GM18526 (cell line): ENCODE data around the gene MPP4.

Experiments used
- POLR2A ChIP-seq: IDR thresholded peaks from 3 replicates; pipeline ENCODE4 v1.6.1; 2011; ENCODE audit not compliant: insufficient read length; ENCODE audit errors: extremely low read depth

Gene MPP4, protein sequence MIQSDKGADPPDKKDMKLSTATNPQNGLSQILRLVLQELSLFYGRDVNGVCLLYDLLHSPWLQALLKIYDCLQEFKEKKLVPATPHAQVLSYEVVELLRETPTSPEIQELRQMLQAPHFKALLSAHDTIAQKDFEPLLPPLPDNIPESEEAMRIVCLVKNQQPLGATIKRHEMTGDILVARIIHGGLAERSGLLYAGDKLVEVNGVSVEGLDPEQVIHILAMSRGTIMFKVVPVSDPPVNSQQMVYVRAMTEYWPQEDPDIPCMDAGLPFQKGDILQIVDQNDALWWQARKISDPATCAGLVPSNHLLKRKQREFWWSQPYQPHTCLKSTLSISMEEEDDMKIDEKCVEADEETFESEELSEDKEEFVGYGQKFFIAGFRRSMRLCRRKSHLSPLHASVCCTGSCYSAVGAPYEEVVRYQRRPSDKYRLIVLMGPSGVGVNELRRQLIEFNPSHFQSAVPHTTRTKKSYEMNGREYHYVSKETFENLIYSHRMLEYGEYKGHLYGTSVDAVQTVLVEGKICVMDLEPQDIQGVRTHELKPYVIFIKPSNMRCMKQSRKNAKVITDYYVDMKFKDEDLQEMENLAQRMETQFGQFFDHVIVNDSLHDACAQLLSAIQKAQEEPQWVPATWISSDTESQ

GRCh38 chr2:201698588-201699226 is at the start of gene MPP4:
Gene MPP4, minus strand, starts transcription at chr2:201698644. Its CDS starts 4,690 bp downstream, at chr2:201693954.
- TF ChIP-seq POLR2A: no peak

DNA sequence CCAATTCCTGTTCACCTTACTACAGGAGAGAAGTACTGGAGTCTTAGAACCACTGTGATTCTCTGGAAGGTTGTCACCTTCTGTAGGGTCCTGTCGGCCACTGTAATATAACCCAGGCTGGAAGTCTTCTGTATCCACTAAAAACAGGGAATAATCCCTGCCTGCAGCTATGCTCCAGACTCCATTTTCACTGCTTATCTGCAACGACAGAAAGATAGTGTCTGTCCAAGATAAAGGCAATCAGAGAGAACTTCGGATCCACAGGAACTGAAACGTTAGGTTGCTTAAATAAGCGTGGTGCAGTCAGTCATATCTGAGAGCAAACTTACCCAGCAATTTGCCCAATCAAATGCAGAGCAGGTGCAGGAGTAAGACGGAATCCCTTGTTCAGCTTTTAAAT is 48.1 kb upstream of the MPP4 start:
- no peak for TF ChIP-seq POLR2A

- no peak for TF ChIP-seq POLR2A
Observed at GRCh38 chr2:201735486-201735885, 37.0 kb upstream of the MPP4 start.

GRCh38 chr2:201734111-201734510 is 35.7 kb upstream of the MPP4 start:
- no peak for TF ChIP-seq POLR2A

DNA sequence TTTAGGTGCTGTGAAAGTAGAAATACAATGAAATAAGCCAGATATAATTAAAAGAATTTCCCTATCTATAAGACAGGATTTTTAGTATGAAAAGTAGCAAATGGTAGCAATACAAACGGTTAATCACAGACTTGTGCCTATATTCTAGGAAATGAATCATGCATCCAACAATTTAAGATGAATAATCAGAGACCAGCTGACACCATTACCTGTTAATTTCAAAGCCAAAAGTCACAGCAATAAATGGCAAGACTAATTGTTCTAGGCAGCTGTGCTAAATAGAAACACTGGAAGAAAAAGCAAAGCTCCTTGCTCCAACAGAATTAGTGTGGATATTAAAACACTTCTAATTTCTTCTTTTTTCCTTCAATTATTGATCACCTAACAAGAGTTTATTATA is 35.1 kb upstream of the MPP4 start:
- no peak for TF ChIP-seq POLR2A

- TF ChIP-seq POLR2A: no peak
Observed at GRCh38 chr2:201730651-201731285, 32.3 kb upstream of the MPP4 start.

DNA sequence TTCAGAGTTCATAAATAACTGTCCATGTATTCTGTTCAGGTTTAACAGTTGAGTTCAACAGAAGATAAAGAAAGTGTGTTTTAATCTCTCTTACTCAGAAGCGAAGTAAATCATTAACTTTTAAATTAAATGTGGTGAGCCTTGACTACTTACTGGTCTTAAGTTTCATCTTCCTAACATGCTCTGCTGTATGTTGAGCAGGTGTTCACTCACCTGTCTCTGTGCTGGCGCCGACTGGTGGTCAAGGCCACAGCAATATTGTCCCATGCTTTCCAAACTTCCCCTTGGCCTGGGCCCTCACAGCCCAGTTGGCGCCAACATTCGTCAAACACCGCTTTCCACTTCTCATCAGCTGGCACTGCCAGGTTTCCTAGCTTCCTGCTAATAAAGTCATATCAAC is 17.0 kb upstream of the MPP4 start:
- TF ChIP-seq POLR2A: no peak

DNA sequence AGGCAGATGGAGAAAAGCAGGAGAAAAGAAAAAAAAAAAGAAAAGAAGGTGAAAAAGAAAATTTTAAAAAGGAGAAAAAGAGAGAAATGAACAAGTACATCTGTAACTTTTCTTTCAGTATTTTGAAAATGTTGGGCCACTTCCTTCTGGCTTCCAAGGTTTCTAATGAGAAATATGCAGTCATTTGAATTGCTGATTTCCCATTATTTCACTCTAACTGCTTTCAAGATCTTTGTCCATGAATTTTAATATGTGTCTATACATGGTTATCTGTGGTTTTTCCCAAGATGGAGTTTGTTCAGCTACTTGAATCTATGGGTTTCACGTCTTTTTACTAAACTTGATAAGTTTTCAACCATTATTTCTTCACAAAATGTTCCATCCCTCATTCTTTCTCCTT is 14.3 kb upstream of the MPP4 start:
- no peak for TF ChIP-seq POLR2A

- no peak for TF ChIP-seq POLR2A
Observed at GRCh38 chr2:201709747-201710146, 11.3 kb upstream of the MPP4 start.

DNA sequence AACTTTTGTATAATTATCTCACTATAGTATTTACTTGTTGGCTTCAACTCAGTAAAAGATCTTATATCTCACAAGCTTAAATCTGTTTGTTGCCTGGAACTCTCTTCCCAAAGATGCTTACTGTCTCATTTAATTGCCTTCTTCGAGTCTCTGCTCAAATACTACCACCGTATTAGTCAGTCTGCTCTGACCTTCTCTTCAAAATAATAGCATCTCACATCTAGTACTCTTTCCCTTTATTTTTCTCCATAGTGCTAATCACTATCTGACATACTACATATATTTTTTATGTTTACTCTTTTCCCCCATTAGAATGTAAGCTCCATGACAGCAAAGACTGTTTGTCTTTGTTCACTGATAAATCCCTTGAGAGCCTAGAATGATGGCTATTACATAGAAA is 10.6 kb upstream of the MPP4 start:
- TF ChIP-seq POLR2A: no peak

DNA sequence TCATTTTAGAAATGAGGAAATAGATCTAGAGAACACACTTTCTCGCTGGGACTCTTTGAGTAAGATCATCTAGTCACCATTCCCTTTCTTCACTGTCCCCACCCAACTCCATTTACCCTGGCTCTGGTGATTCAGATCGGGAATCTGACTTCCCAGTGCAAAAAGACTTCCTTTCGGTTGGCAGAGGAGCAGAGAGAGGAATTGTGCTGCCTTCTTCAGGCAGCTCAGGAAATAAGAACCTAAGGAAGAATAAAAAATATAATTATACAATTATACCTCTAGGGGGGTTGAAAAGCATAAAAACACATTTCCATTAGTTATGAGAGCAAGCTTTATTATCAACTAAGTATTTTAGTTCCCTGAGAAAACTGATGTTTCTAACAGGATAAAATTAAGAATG is 9.3 kb upstream of the MPP4 start:
- no peak for TF ChIP-seq POLR2A

DNA sequence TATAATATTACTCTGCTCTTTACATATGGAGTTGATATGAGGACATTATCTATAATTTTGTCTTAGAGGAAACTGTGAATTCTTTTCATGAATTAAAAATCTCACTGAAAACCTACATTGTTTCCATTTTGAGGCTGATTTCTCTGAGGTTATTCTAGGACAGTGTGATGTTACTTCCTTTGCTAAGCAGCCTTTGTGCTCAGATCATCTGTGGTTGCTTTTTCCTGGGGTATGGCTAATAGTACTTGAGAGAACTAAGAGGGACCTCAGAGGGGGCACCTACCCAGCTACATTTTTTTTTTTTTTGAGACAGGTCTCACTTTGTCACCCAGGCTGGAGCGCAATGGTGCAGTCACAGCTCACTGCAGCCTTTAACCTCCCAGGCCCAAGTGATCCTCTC is 8.7 kb upstream of the MPP4 start:
- no peak for TF ChIP-seq POLR2A

GRCh38 chr2:201704536-201704935 is 6.1 kb upstream of the MPP4 start:
- TF ChIP-seq POLR2A: no peak

DNA sequence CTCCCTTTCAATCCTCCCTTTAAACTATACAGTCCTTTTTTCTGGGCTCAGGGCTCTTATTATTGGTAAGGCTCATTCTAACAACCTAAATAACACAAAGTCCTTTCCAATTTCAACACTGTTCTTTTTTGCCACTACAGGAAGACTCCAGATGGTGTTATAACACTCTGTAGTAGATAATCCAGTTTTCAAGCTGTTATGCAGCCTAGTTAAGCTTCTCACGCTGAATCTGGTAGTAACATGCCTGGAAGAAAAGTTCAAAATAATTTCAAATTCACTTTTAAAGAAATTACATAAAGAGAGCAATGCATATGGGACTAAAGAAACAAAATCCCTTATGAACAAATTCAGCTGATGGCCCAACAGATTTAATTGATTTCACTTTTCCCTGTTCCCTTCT is 3.2 kb upstream of the MPP4 start:
- no peak for TF ChIP-seq POLR2A

DNA sequence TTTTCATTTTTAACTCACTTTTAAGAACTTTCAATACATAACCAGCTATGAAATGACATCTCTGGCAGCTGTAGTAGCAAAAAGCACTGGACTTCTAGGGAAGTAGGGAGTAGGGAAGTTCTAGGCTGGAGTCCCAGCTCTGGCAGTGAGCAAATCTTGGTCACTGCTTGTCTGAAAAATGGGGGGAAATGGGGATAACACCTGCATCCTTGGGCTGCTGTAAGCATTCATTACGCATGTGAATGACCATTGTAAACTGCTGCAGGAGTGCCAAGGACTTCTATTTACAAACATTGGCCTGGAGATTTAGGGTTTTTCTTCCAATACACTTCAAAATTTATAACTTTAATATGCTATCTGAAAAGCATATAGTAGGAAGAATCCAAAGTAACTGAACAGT is 972 bp upstream of the MPP4 start:
- no peak for TF ChIP-seq POLR2A

DNA sequence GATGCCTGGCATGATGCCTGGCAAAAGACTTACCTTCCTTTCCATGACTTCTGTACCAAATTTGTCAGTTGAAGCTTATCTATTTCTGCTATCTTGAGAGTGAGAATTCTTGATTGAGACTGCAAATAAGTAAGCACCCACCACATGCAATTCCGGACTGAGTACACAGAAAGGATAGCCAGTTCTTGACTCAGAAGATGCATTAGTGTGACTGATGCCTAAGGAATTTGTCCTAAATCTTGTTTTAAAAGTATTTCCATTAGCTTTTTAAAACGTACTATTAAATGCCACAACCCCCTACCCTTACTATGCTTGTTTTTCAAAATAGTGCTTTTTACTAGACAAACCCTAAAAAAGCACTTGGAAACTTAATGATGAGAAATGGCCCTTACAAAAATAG is 545 bp downstream of the MPP4 start:
- TF ChIP-seq POLR2A: no peak
